DOHH2 (cell line): Measurements from ENCODE around the gene UBE2Z.
"Not testable (repeated sequence)": the region's sequence is repeated elsewhere in the genome, so short reads cannot be mapped to it uniquely, and the experiment has no call there.

Experiments used
- H3F3A ChIP-seq: fragments of 200-600 bp; sonication (generic), shearing (Covaris generic); 2 replicates; pipeline ENCODE4 v1.6.0; 2016; ENCODE audit warnings: antibody characterized with exemption, mild to moderate bottlenecking; ENCODE audit not compliant: control insufficient read depth, insufficient read depth
- H3K27ac ChIP-seq: fragments of 200-600 bp; sonication (generic); 2 replicates; pipeline ENCODE4 v1.5.1; 2014; ENCODE audit warnings: low read depth, mild to moderate bottlenecking, low read length, moderate library complexity
- H3K27me3 ChIP-seq: fragments of 200-600 bp; sonication (generic); 2 replicates; pipeline ENCODE4 v1.6.1; 2014; ENCODE audit warnings: mild to moderate bottlenecking, low read length, mixed read lengths; ENCODE audit not compliant: control insufficient read depth
- H3K36me3 ChIP-seq: fragments of 200-600 bp; sonication (generic); 2 replicates; pipeline ENCODE4 v1.6.1; 2014; ENCODE audit warnings: mild to moderate bottlenecking, low read length, moderate library complexity, mixed read lengths; ENCODE audit not compliant: control insufficient read depth
- H3K4me1 ChIP-seq: fragments of 200-600 bp; sonication (generic); 2 replicates; pipeline ENCODE4 v1.6.1; 2014; ENCODE audit warnings: mild to moderate bottlenecking, low read length, mixed read lengths; ENCODE audit not compliant: control insufficient read depth
- H3K4me2 ChIP-seq: fragments of 200-600 bp; sonication (generic); 2 replicates; pipeline ENCODE4 v1.6.0; 2014; ENCODE audit warnings: mild to moderate bottlenecking, low read length, moderate library complexity
- H3K4me3 ChIP-seq: fragments of 200-600 bp; sonication (generic); 2 replicates; pipeline ENCODE4 v1.5.1; 2014; ENCODE audit warnings: mild to moderate bottlenecking, low read length, mixed read lengths
- H3K79me2 ChIP-seq: fragments of 200-600 bp; sonication (generic); 2 replicates; pipeline ENCODE4 v1.6.1; 2014; ENCODE audit warnings: mild to moderate bottlenecking, low read length, mixed read lengths; ENCODE audit not compliant: control insufficient read depth
- H3K9me2 ChIP-seq: fragments of 200-600 bp; sonication (generic); replicated peaks from 2 replicates; pipeline ENCODE4 v1.6.1; 2014; ENCODE audit warnings: mild to moderate bottlenecking, low read length, mixed read lengths; ENCODE audit not compliant: control insufficient read depth
- H3K9me3 ChIP-seq: fragments of 200-600 bp; sonication (generic); 2 replicates; pipeline ENCODE4 v1.6.1; 2014; ENCODE audit warnings: antibody characterized with exemption, low read length, mixed read lengths; ENCODE audit not compliant: control insufficient read depth, insufficient read depth
- H4K20me1 ChIP-seq: fragments of 200-600 bp; sonication (generic); 2 replicates; pipeline ENCODE4 v1.6.0; 2014; ENCODE audit warnings: low read depth, mild to moderate bottlenecking, antibody characterized with exemption, low read length, moderate library complexity; ENCODE audit not compliant: control insufficient read depth, insufficient read depth
- EZH2phosphoT487 ChIP-seq: fragments of 200-600 bp; sonication (generic); IDR thresholded peaks from 2 replicates; pipeline ENCODE4 v1.6.1; 2017; ENCODE audit warnings: borderline replicate concordance, mild to moderate bottlenecking, antibody characterized with exemption, low read length, moderate library complexity, mixed read lengths
- TF ChIP-seq, protein P1 (sequence below): fragments of 200-600 bp; sonication (generic); IDR thresholded peaks from one replicate; pipeline ENCODE4 v1.5.1; 2014; ENCODE audit warnings: antibody characterized with exemption, mild to moderate bottlenecking, low read depth, low read length; ENCODE audit not compliant: poor library complexity, severe bottlenecking

Gene UBE2Z

DNA sequence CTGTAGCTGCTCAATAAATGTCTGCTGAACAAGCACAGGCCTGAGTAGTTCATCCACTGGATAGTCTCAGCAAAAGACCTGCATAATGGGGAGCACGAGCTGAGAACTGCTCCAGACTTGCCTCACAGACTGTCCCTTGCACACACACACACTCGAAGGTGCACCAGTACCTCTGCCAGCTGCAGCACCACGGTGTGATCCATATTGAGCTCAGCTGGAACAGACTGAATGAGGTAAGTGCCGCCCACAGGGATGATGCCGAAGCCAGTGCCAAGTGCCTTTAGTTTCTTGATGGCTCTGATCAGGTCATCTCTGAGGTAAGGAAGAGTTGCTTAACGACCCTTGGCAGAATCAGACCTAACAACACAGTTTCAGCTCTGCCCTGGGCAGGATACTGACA lies 24.8 kb downstream of the UBE2Z start:
- no peaks in the 10 kb centered on the region for H3K79me2 ChIP-seq
- H3K4me1 ChIP-seq: no peaks in the 10 kb centered on the region
- TF ChIP-seq, protein P1, sequence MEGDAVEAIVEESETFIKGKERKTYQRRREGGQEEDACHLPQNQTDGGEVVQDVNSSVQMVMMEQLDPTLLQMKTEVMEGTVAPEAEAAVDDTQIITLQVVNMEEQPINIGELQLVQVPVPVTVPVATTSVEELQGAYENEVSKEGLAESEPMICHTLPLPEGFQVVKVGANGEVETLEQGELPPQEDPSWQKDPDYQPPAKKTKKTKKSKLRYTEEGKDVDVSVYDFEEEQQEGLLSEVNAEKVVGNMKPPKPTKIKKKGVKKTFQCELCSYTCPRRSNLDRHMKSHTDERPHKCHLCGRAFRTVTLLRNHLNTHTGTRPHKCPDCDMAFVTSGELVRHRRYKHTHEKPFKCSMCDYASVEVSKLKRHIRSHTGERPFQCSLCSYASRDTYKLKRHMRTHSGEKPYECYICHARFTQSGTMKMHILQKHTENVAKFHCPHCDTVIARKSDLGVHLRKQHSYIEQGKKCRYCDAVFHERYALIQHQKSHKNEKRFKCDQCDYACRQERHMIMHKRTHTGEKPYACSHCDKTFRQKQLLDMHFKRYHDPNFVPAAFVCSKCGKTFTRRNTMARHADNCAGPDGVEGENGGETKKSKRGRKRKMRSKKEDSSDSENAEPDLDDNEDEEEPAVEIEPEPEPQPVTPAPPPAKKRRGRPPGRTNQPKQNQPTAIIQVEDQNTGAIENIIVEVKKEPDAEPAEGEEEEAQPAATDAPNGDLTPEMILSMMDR: no peak
- TF ChIP-seq EZH2phosphoT487: no peak
- no peaks in the 10 kb centered on the region for H4K20me1 ChIP-seq
- no peaks in the 10 kb centered on the region for H3K9me3 ChIP-seq
- no peaks in the 10 kb centered on the region for H3K9me2 ChIP-seq
- no peak overlapping the region for H3K4me2 ChIP-seq
- peaks cover 84% of the 10 kb centered on the region for H3K36me3 ChIP-seq
- H3K4me3 ChIP-seq: no peak overlapping the region
- H3K27me3 ChIP-seq: no peaks in the 10 kb centered on the region
- H3K27ac ChIP-seq: no peak overlapping the region
- peaks cover 13% of the 10 kb centered on the region for H3F3A ChIP-seq

DNA sequence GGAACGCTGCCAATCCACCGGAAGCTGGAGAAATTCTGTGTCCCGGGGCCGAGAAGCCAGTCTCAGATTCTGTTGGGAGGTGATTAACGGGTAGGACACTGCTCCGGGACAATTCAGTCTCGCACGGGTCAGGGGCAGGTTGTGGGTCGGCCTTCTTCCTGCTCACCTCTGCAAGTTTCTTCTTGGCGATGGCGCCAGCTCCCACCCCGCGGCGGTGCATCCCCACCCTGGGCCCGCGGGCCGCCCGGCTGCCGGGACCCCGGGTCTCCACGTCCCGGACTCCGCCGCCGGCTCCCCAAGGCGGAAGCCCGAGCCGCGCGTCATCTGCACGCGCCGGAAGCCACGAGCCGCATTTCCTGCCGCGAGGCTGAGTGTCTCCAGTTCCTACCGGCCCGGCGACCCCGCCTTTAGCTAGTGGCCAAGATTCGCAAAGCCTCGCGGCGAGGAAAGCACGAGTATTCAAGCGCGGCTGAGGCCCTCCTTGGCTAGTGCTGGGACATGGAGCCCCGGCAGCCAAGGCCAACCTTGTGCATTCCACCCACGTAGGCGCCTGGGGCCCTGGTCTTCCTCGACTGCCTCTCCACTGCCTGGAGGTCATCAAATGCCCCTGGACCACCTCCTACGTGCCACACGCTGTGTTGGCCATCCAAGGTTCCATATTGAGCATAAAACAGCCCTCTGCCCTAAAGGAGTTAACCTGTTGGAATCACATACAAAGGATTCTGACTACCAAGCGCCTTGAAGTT lies 36.5 kb downstream of the UBE2Z start, which contains the start of gene SNF8:
SNF8 (minus strand) TSS at position 328 of the 746 bp plus-strand sequence; CDS start at position 220, 108 bp downstream.
- Histone ChIP-seq H3K36me3 (peaks cover 18% of the 10 kb centered on the region), H3K4me3 (peak within 1 kb of the TSS; percentile 92), H3K9me3 (no peaks in the 10 kb centered on the region), H3K9me2 (no peaks in the 10 kb centered on the region), H3K27me3 (no peaks in the 10 kb centered on the region), H3K27ac (peak within 1 kb of the TSS; percentile 57), H3K4me2 (peak within 1 kb of the TSS; percentile 99), H4K20me1 (no peaks in the 10 kb centered on the region), H3K4me1 (peaks cover 13% of the 10 kb centered on the region), H3K79me2 (peaks cover 33% of the 10 kb centered on the region), H3F3A (no peaks in the 10 kb centered on the region)
- TF ChIP-seq EZH2phosphoT487: no peak
- TF ChIP-seq, protein P1: no peak

- not testable (repeated sequence) for H3K27me3 ChIP-seq, H4K20me1 ChIP-seq, H3K9me3 ChIP-seq, H3F3A ChIP-seq, H3K9me2 ChIP-seq
- H3K4me2 ChIP-seq: peak overlapping the region; percentile 99
- H3K79me2 ChIP-seq: peaks cover 33% of the 10 kb centered on the region
- peak overlapping the region; percentile 92 for H3K4me3 ChIP-seq
- H3K27ac ChIP-seq: peak overlapping the region; percentile 57
- peaks cover 13% of the 10 kb centered on the region for H3K4me1 ChIP-seq
- H3K36me3 ChIP-seq: peaks cover 18% of the 10 kb centered on the region
These were observed 37.0 kb downstream of the UBE2Z start for GRCh38 chr17:48945261-48945651.

GRCh38 chr17:48951572-48951971 lies 43.4 kb downstream of the UBE2Z start:
- H3K4me3 ChIP-seq: no peak overlapping the region
- no peaks in the 10 kb centered on the region for H3K9me2 ChIP-seq
- H3K4me2 ChIP-seq: no peak overlapping the region
- TF ChIP-seq, protein P1: no peak
- no peak for TF ChIP-seq EZH2phosphoT487
- H3F3A ChIP-seq: no peaks in the 10 kb centered on the region
- no peaks in the 10 kb centered on the region for H4K20me1 ChIP-seq
- H3K9me3 ChIP-seq: no peaks in the 10 kb centered on the region
- H3K27ac ChIP-seq: no peak overlapping the region
- no peaks in the 10 kb centered on the region for H3K79me2 ChIP-seq
- H3K4me1 ChIP-seq: peaks cover 15% of the 10 kb centered on the region
- no peaks in the 10 kb centered on the region for H3K27me3 ChIP-seq
- H3K36me3 ChIP-seq: no peaks in the 10 kb centered on the region
